HG03432 (cell line): ENCODE results near the gene LAMC3.
"Not testable (repeated sequence)": the region's sequence is repeated elsewhere in the genome, so short reads cannot be mapped to it uniquely, and the experiment has no call there.

Source experiments
- ATAC-seq: cut with Tn5 transposase; IDR thresholded peaks from one replicate; pipeline ENCODE4 v1.9.1; 2021; ENCODE audit warnings: mild to moderate bottlenecking, moderate library complexity; ENCODE audit not compliant: unreplicated experiment

Gene LAMC3

GRCh38 chr9:131027872-131028179 is 18.9 kb downstream of the LAMC3 start:
- no peak for ATAC-seq

GRCh38 chr9:131028221-131028884 is 19.4 kb downstream of the LAMC3 start:
- ATAC-seq = no peak

GRCh38 chr9:131028931-131029573 is 20.1 kb downstream of the LAMC3 start:
- no peak for ATAC-seq

GRCh38 chr9:131029574-131029952 is 20.6 kb downstream of the LAMC3 start:
- ATAC-seq = no peak

- ATAC-seq = no peak
Measured at GRCh38 chr9:131030239-131031004, 21.4 kb downstream of the LAMC3 start.

GRCh38 chr9:131031005-131031641 is 22.1 kb downstream of the LAMC3 start:
- no peak for ATAC-seq

GRCh38 chr9:131031642-131032005 is 22.6 kb downstream of the LAMC3 start:
- no peak for ATAC-seq

GRCh38 chr9:131032384-131032783 is 23.4 kb downstream of the LAMC3 start:
- no peak for ATAC-seq

- ATAC-seq = no peak
Measured at GRCh38 chr9:131033269-131034224, 24.6 kb downstream of the LAMC3 start.

- no peak for ATAC-seq
Measured at GRCh38 chr9:131034268-131034667, 25.3 kb downstream of the LAMC3 start.

- ATAC-seq = not testable (repeated sequence)
Measured at GRCh38 chr9:131034749-131035148, 25.8 kb downstream of the LAMC3 start.

GRCh38 chr9:131035548-131035947 is 26.6 kb downstream of the LAMC3 start:
- no peak for ATAC-seq

GRCh38 chr9:131036071-131036470 is 27.1 kb downstream of the LAMC3 start:
- ATAC-seq = no peak

GRCh38 chr9:131036529-131037334 is 27.8 kb downstream of the LAMC3 start:
- no peak for ATAC-seq

GRCh38 chr9:131037335-131038255 is 28.6 kb downstream of the LAMC3 start:
- no peak for ATAC-seq

- ATAC-seq = no peak
Measured at GRCh38 chr9:131038256-131039128, 29.5 kb downstream of the LAMC3 start.

- no peak for ATAC-seq
Measured at GRCh38 chr9:131039129-131039954, 30.4 kb downstream of the LAMC3 start.
